ENCODE data around the gene HIPK2.

- no peak for TF ChIP-seq CTCF (IDR thresholded peaks at IDR 0.05 in 2 of 3, conservative IDR thresholded peaks at IDR 0.05 in 1 of 3; ENCODE audit: control insufficient read depth in 2 of 3, extremely low read depth in 1 of 3, insufficient read depth in 1 of 3, low read depth in 3 of 3, low read length in 3 of 3)
- TF ChIP-seq CHD4 (IDR thresholded peaks at IDR 0.05): no peak
- TF ChIP-seq TAF1 (IDR thresholded peaks at IDR 0.05; ENCODE audit: borderline replicate concordance, low read depth, low read length): no peak
- no peak for TF ChIP-seq SP1 (IDR thresholded peaks at IDR 0.05; ENCODE audit: low read depth, low read length)
Observed at GRCh38 chr7:139661043-139661440, 116.8 kb downstream of the HIPK2 start.

Data from GM12878 (cell line).